NCI-H446 treated with DMSO at 0.1 percent for 48 hours (cell line): ENCODE data around the gene DYNLRB1.

Experiments
- DNase-seq: peaks from one replicate; lab custom pipeline; 2025; lab: John Stamatoyannopoulos, UW

DYNLRB1 gene

GRCh38 chr20:34534391-34535165 lies 18.4 kb downstream of the DYNLRB1 start:
- no peak for DNase-seq

- DNase-seq: no peak
These were observed 19.1 kb downstream of the DYNLRB1 start for GRCh38 chr20:34535301-34535840.

DNA sequence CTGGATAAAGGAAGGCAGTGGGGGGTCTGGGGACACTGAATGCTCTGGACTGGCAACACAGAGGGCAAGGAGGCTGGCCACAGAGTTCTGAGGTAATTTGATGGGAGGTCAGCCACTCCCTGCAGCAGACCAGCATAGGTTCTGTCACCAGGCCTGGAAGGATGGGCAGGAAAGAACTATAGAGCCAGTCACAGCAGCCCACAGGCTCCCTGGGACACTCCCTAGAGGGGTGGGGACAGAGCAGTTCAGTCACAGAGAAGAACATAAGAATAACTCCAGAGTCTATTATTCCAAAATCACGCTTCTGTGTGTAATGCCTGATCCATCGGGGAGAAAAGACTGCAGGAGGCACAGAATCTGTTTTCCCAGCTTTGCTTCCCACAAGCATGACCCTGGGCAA lies 19.6 kb downstream of the DYNLRB1 start:
- DNase-seq: no peak

- no peak for DNase-seq
These were observed 20.7 kb downstream of the DYNLRB1 start for GRCh38 chr20:34536798-34537394.

DNA sequence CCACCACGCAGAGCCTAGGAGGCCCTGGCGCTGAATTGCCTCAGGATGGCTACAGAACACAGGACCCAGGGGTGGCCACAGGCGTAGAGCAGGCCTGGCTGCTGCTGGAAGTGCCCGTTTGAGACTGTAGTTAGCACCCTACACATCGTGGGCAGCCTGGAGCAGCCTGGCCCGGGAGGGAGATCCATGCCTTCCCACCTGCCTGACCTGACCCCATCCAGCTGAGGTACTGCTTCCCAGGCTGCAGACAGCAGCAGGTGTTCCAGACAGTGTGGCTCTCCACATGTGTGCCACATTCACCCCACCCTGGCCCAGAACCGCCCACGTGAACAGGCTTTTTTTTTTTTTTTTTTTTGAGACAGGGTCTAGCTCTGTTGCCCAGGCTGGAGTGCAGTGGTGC lies 21.4 kb downstream of the DYNLRB1 start:
- no peak for DNase-seq

DNA sequence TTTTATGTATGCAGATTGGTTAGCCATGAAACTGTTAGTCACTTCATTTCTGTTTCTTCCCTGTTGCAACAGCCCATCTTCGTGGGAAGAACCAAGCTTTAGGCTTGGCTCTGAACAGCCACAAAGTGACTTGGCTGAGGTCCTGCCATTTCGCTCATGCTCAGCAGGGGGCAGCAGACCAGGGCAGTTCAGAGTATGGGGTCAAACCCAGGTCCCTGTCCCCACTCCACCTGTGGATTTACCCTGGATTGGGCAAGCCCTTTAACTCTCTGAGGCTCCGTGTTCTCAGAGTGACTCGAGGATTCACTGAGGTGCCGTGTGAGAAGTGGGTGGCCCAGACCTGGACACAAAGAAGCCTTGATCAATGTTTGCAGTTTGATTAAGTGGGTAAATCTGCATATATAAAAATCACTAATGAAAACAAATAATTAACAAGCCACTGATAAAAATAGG lies 22.5 kb downstream of the DYNLRB1 start:
- no peak for DNase-seq

- DNase-seq: no peak
These were observed 23.5 kb downstream of the DYNLRB1 start for GRCh38 chr20:34539756-34540155.

DNA sequence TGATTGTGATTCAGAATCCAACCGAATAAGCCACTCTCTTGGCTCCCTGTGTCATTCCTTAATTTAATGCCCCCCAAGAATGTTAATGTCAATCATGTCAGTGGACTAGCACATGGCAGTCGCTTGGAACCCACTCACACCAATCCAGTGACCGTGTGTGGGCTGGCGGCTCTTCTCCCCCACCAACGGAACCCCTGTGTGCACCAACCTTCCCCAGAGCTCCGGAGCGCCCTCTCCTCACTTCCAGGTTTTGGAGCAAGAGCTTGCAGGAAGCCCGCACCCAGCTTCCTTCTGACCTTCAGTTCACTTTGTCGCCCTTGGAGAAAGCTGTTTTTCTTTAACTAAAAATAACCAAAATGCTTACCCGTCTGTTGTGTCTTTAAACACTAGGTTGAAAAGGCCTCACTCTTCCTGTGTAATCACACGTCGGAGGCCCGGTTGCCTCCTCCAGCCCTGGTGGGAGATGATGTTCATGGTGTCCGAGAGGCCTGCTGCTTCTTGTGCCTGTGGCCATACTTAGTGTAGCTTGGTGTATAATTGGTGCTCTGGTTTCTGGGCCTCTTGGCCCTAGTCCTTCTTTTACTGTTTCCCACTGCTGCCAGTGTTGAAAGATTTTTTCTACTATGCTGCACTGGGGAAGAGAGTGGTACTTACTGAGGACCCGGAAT lies 24.5 kb downstream of the DYNLRB1 start:
- no peak for DNase-seq

DNA sequence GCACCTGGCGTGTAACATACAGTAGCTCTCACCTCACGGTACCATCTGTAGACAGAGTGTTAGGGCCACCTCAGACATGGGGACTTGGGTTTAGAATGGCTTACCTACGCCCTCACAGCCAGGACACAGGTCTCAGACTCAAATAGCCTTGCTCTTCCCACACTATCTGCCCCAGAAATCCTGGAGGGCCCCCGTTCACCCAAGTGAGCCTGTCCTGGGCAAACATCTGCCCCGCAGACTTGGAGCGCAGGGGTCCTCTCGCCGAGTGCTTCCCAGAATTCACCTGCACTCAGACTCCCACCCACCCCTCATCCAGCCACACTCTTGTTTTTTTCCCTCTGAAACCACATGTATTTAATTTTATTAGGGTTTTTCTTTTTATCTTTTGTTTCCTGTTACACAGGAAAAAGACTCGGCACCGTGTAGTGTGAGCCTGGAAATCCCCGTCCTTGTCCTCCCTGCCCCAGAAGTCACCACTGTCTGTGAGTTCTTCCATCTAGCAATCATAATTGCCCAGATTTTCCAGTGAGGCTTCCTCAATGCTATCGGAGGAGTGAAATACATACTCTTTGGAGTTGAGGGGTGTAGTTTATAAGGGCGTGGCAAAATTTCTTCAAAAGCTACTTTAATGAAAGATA lies 25.2 kb downstream of the DYNLRB1 start:
- no peak for DNase-seq

GRCh38 chr20:34541917-34542316 lies 25.7 kb downstream of the DYNLRB1 start:
- no peak for DNase-seq

GRCh38 chr20:34542439-34542838 lies 26.2 kb downstream of the DYNLRB1 start:
- no peak for DNase-seq

DNA sequence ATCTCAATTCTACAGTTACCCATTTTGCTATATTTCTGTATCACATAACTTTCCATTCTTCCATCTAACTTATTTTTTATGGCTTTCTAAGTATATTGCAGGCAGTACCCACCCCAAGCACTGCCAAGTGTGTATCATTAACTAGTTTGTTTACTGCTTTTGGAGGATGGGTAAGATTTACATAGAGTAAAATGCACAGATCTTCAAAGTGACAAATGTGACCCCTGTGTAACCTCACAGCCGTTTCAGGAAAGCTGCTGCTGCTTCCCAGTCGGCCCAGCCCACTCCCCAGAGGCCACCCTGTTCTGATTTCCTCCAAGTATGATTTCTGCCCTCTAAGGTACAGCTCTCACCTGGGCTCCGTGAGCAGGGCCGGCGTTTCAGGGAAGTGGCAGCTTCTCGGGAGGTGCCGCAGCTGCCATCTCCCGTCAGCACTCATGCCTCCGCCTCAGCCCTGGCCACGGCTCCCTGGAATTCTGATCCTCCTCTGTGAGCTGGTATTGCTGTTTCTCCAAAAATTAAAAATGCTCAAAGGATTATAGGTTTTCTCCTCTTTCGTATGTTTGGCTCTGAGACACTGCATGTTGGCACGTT lies 27.3 kb downstream of the DYNLRB1 start:
- DNase-seq: no peak

GRCh38 chr20:34544109-34544796 lies 28.0 kb downstream of the DYNLRB1 start:
- no peak for DNase-seq

DNA sequence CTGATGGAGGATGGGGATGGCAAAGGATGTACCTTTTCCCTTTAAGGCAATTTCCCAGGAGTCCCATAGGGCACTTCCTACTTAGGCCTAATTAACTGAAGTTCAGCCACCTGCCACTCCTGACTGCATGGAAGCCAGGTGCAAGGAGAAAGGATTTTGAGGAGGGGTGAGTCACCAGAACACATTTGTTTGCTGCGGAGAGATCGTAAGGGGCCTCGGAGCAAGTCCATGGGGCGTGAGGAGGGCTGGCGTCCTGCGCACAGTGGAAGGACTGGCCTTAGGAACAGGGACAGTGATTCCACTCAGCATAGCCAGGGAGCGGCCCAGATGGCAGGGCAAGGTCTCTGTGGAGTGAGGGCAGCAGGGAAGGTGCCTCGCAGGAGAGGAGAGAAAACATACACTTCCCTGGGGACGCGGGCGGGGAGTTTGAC lies 30.5 kb downstream of the DYNLRB1 start:
- no peak for DNase-seq

GRCh38 chr20:34547844-34548613 lies 31.8 kb downstream of the DYNLRB1 start:
- DNase-seq: no peak

DNA sequence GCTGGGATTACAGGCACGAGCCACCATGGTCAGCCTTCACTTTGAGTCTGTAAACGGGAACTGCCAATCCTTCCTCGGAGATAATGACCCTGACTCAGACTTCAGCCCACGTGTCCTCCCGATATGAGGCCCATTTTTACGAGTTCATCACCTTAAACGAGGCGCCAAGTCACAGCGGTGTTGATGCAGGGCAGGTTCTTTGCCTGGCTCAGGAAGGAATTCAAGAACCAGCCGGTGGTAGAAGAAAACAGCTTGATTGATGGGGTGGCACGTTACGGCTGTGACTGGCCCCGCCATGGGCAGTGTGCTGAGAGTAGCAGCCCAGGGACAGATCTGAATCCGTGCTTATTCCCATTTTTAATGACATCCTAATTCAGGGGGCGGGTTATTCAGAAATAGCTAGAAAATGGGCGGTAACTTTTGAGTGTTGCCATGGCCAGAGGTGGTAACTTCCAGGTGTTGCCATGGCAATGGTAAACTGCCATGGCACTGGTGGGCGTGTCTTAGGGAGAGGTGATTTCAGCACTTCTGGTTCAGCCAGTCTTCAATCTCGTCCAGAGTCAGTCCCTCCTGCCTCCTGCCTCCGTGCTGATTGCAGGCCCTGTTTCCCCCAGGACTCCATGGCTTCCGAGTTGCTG lies 33.2 kb downstream of the DYNLRB1 start:
- no peak for DNase-seq

DNA sequence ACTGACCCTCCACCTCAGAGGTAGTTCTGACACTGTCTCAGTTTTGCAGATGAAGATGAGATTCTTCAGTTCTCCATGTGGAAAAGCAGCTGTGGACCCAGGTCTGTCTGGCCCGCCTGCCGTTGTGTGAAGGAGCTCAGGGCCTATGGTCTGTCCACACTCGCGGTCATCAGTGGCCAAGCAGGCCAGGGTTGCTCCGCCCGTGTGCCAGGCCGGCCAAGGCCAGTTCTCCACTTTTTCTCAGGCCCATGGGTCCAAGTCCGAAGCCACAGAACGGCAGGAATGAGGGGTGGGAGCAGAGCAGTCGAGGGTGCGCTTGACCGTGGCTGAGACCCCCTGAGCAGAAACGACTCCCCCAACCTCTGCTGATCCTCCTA lies 33.7 kb downstream of the DYNLRB1 start:
- DNase-seq: no peak

- no peak for DNase-seq
These were observed 36.3 kb downstream of the DYNLRB1 start for GRCh38 chr20:34552569-34552968.

- DNase-seq: no peak
These were observed 37.2 kb downstream of the DYNLRB1 start for GRCh38 chr20:34553366-34553867.

DNA sequence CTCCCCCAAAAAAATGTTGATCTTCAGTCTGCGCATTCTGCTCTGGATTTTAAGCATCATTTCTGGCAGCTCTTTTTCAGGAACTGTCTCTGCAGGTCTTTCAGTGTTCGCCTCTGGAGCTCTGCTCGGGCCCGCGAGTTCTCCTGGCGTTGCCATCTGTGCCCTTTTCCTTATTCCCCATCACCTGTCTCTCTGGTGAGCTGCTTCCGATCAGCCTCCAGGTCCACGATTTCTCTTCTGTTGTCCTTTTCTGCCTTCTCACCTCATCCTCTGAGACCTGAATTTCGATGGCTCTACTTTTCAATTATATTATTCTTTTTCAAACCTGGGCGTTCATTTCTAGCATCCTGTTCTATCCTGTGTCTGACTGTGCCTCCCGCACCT lies 41.7 kb downstream of the DYNLRB1 start:
- no peak for DNase-seq
